ENCODE measurements around the gene PACRG.
A peak's percentile ranks its signal among the peaks of the same experiment; 100 is the strongest.

Gene PACRG

DNA sequence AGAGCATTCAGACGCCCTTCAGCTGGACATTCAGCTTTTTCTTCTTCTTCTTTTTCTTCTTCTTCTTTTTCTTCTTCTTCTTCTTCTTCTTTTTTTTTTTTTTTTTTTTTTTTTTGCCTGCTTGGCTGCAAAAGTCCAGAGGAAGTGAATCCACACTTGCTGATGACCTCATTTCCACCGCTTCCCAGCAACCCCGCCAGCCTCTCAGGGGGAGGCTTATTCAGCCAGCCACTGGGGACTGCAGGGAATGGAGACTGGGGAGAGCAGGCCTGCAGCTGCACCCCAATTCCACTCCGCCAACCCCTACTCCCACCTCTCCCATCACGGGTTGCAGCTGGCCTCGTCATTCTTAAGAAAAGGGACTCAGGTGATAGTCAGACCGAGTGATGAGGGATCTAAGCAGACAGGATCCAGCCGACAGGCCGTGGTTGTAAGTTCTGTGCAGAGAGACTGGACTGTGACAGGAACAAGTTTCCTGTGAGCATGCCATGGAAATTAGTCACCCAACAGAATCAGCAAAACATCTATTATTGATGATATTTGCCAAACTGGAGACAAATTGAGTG lies 627.7 kb downstream of the PACRG start:
- in situ Hi-C loops (cut with HindIII; ENCODE audit: low pct_unique_long_range_greater_than_20kb, low sequenced_read_pairs) = no loop called here
- no peak for TF ChIP-seq JUND (IDR thresholded peaks at IDR 0.05; ENCODE audit: low read depth)
- no peak for DNase-seq (ENCODE audit: low read depth in 1 of 2, low spot score in 1 of 2)

DNA sequence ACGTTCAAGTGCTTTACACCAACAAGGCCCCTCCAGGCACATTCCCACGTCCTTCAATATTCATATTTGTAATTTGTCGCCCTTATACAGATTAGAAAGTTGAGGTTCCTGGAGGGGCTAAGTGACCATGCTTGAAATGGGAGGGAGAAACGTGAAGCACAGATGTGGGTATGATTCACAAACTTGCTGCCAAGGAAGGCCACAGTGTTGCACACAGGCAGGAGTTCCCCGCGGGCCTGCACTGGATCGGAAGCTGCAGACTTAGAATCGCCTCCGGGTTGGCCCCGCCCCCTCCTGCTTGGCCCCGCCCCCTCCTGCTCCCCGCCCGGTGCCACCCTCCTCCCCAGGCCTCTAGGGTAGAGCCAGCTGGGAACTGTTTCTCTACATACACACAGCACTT lies 628.5 kb downstream of the PACRG start:
- TF ChIP-seq JUND (IDR thresholded peaks at IDR 0.05; ENCODE audit: low read depth) = no peak
- in situ Hi-C loops (cut with HindIII; ENCODE audit: low pct_unique_long_range_greater_than_20kb, low sequenced_read_pairs) = no loop called here
- DNase-seq (ENCODE audit: low read depth in 1 of 2, low spot score in 1 of 2) = peak in 1 of 2 experiments; percentile 9

DNA sequence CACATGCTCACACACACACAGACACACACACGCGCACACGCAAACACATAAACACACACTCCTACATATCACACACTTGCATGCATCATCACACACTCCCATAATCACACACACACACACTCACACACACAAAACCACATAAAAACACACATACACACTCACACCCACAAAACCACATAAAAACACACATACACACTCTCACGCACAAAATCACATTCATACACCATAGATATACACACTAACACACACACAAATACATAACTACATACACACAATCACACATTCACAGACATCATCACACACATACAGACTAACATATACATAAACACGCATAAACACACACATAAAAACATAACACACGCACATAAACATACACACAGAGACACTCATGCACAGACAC lies 629.0 kb downstream of the PACRG start:
- no peak for TF ChIP-seq JUND (IDR thresholded peaks at IDR 0.05; ENCODE audit: low read depth)

DNA sequence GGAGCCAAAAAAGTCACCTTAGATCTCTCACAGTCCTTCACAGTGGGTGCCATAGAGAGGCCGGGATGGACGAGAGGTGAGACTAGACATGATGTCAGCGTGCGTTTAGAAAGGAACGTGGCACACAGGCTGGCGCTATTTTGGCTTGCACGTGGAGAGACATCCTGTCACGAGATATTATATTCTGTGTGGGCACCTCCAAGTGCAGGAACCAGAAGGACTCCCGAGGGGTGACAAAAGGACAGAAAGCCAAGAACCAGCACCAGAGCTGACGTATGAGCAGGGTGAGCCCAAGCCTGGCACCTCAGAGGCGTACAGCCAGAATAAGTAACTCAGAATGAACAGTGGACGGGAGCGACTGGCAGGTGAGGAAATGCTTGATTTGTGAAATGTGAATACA lies 636.9 kb downstream of the PACRG start:
- no peak for TF ChIP-seq JUND (IDR thresholded peaks at IDR 0.05; ENCODE audit: low read depth)
- DNase-seq (ENCODE audit: low read depth in 1 of 2, low spot score in 1 of 2) = no peak
- in situ Hi-C loops (cut with HindIII; ENCODE audit: low pct_unique_long_range_greater_than_20kb, low sequenced_read_pairs) = no loop called here

More for the DNA sequence above, 629.0 kb downstream of the PACRG start:
- no peak for DNase-seq (ENCODE audit: low read depth in 1 of 2, low spot score in 1 of 2)
- in situ Hi-C loops (cut with HindIII; ENCODE audit: low pct_unique_long_range_greater_than_20kb, low sequenced_read_pairs) = no loop called here

Data from T47D (cell line).